Measurements from ENCODE around the gene NUCKS1.

Gene NUCKS1

GRCh38 chr1:205770618-205771017 lies 20.6 kb upstream of the NUCKS1 start:
- no peak for DNase-seq (ENCODE audit: low read depth)

DNA sequence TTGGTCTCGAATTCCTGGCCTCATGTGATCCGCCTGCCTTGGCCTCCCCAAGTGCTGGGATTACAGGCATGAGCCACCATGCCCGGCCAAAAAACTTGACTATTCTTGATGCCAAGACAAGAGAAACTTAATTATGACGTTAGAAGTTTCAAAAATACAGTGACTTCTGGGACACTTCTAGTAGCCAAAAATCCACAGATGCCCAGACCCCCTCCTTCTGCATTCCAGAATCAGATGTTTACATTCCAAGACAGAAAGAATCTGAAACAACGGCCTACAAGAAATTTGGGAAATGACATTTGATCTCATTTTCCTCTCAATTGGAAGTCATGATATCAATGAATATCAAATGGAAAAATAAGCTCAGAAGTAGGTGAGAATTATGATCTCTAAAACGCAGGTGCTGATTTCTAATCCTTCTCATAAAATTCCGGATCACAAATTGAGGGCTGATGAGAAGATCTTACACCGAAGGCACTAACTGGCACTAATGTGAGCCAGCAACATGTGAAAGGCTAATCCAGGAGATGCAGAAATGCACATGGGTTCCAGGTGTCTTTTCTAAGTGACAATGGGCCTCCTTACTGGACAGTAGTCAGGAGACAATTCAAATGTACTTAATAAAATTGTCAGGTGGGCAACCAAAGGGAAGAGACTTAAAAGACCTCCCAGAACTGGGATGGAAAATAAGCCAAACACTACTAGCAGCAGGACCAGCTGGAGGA lies 19.8 kb upstream of the NUCKS1 start:
- no peak for DNase-seq (ENCODE audit: low read depth)

GRCh38 chr1:205767248-205767647 lies 17.3 kb upstream of the NUCKS1 start:
- DNase-seq (ENCODE audit: low read depth): no peak

GRCh38 chr1:205766570-205766969 lies 16.6 kb upstream of the NUCKS1 start:
- no peak for DNase-seq (ENCODE audit: low read depth)

DNA sequence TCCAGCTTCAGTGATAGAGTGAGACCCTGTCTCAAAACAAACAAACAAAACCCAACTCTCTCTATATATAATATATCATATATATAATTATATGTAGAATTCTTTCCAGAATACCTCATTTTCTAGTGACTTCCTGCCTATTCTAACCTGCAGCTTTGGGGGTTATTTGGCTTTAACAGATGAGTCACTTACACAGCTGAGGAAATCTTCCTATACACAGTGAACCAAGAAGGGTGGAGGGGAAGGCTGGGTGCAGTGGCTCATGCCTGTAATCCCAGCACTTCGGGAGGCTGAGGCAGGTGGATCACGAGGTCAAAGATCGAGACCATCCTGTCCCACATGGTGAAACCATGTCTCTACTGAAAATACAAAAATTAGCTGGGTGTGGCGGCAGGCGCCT lies 16.1 kb upstream of the NUCKS1 start:
- DNase-seq (ENCODE audit: low read depth): peak; percentile 67

- no peak for DNase-seq (ENCODE audit: low read depth)
Observed at GRCh38 chr1:205764578-205764977, 14.6 kb upstream of the NUCKS1 start.

GRCh38 chr1:205763980-205764379 lies 14.0 kb upstream of the NUCKS1 start:
- no peak for DNase-seq (ENCODE audit: low read depth)

DNA sequence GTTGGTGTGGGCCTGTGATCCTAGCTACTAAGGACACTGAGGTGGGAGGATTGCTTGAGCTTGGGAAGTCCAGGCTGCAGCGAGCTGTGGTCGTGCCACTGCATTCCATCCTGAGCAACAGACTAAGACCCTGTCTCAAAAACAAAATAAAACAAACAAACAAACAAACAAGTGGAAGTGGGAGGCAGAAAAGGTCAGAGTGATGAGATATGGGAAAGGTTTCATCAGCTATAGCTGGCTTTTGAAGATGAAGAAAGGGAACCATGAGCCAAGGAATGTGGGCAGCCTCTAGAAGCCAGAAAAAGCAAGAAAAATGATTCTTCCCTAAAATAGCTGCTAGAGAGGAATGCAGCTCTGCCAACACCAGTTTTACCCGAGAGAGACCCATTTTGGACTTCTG lies 10.6 kb upstream of the NUCKS1 start:
- DNase-seq (ENCODE audit: low read depth): no peak

DNA sequence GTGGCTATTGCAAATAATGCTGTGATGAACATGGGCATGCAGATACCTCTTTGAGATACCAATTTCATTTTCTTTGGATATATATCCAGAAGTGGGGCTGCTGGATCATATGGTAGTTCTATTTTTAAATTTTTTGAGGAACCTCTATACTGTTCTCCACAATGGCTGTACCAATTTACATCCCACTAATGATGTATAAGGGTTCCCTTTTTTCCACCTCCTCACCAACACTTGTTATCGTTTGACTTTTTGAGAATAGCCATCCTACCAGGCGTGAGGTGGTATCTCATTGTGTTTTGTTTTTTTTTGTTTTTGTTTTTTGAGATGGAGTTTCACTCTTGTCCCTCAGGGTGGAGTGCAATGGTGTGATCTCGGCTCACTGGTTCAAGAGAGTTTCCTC lies 6.6 kb upstream of the NUCKS1 start:
- DNase-seq (ENCODE audit: low read depth): no peak

DNA sequence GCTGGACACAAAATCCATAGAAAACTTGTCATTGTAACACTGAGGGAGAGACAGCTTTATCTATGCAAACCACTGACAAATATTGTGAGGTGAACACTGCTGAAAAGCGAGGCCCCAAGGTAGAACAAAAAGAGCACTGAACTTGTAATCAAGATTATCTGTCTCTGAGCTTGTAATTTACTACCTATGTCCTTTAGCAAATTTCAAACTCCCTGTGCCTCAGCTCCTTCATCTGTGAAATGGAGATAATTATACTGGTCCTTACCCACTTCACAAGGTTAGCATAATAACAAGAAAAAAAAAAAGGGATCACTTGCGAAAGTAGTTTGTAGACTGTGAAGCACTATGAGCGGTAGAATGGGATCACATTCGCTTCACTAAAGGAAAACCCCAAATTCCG lies 4.9 kb upstream of the NUCKS1 start:
- DNase-seq (ENCODE audit: low read depth): no peak

DNA sequence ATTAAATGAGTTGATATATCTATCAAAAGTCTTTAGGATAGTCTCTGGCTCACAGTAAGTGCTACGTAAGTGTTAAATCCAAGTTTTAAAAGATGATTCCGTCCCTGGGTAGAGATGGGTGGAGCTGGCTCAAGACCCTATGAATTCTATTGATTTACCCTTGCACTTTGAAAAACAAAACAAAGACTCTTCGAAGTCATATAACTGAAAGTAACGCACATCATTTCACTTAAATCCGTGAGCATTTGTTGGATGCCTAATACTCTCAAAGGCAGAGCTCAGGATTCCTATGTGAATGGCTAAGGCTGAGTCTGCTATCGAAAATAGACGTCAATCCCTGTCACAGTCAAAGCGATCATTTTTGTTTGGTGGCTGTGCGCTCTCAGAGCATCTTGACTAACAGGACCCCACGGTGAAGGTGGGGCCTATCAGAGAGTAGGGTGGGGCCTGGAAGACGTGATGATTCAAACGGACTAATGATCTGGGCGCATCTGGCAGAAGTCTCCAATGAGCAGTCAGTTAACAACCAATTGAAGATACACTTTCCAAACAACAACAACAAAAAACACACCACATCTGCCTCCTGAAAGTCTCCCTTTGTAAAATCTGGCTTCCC lies 1.2 kb upstream of the NUCKS1 start:
- peak; percentile 49 for DNase-seq (ENCODE audit: low read depth)

DNA sequence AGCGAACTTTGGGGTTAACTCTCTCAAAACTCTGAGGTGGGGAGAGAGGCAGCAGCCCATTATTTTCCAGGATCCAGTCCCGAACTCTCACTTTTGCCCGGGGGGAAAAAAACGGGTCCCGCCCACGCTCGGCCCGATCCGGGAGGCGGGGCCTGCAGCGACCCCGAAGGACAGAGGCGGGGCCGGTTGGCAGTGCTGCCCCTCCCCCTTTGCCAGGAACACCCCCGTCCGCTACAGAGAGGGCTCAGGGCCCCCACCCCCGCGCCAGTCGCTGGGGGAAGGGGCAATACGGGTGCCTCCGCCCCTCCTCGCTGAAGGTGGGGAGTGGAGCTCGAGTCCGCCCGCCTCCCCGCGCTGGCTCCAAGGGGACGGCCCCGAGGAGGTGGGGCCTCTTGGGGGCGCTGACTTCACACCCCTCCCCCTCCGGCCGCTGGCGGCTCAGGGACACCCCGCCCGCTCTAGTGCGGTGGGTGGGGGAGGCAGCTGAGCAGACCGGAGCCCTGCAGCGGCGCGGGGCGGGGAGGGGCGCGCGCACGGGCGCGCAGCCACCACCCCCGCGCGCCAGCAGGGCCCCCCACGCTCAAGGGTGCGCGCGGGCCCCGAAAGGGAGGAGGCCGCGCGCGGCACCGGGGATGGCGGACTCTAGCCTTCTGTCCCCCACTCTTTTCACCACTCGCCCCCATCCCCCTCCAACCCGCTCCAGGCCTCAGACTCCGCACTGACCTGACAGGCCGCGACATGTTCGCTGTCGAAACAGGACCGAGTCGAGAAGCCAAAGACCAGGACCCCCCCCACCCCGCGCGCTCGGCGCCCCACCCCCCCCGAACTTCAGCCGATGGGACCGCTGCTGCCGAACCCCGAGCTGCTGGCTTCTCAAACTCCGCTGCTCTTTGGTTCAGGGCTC lies 496 bp downstream of the NUCKS1 start:
- peak; percentile 95 for DNase-seq (ENCODE audit: low read depth)

- DNase-seq (ENCODE audit: low read depth): peak; percentile 54
Observed at GRCh38 chr1:205748403-205749233, 1.4 kb downstream of the NUCKS1 start.

DNA sequence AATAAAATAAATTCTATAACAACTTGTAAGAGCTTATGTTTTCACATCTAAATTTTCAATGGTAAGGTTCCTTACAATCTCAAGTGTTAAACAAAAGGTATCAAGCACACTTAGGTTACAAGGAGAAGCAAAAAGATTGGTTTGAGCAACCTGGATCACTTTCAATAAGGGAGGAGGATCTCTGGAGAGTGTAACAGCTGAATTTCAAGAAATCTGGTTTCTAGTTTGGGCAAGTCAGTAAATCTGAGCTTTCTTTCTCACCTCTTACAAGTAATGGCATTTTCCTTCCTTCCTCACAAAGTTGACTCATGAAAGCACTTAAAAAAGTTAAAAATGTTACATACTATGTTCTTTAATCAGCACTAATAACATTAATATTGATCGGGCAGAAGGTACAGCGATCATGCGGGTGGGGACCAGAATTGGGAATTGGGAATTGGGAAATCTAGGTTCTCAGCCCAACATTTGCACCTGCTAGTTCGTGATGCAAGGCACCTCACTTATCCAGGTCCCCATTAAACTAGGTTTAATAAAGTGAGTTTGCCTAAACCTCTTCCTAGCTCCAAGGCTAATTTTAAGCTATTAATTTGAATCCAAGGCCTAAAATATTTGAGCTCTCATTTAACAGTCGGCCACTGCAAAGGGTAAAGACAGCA lies 3.1 kb downstream of the NUCKS1 start:
- no peak for DNase-seq (ENCODE audit: low read depth)

DNA sequence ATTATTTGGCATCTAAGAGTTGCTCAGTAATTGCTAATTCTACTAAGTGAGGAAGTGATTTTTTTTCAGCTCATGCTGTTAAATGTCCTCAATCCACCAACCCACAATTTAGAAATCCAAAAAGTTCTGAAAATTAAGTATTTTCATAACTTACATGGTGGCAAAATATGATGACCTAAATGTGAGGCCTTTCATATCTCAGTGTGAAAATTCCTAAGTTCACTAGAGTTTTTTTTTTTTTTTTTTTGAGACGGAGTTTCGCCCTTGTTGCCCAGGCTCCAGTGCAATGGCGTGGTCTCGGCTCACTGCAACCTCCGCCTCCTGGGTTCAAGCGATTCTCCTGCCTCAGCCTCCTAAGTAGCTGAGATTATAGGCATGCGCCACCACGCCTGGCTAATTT lies 5.6 kb downstream of the NUCKS1 start:
- DNase-seq (ENCODE audit: low read depth): no peak

DNA sequence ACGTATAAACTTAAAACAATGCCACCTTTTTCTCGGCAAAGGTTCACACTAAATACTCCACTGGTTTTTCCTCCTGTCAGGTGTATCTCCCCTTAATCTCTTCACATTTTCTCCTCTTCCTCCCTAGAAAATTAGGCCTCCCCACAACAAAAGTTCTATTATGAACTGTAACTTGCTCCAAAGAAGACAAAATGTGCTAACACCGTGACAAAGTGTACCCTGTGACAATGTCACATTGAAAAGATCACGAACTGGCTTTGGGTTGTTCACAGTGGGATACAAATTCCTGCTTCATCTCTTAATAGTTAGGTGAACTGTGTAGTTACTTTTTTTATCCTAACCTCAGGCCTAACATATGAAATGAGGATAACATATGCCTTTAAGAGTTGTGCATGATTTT lies 6.0 kb downstream of the NUCKS1 start:
- DNase-seq (ENCODE audit: low read depth): no peak

DNA sequence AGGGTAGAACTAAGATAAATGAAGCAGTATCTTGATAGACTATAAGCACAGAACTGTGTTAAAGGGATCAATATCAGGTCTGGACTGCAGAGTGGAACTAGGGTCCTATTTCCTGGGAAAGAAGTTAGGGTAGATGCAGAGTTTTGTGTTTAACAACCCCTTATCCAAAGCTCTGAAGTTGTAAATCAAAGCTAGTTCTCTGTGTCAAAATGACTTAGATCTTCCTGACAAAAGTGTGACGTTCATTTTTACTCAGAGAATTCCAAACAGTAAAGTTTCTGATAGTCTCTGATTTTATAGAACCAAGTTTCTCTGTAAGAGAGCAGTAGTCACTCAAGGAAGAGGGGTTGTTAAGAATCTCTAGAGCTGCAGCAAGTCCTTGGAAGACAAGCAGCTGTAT lies 8.3 kb downstream of the NUCKS1 start:
- DNase-seq (ENCODE audit: low read depth): no peak

- DNase-seq (ENCODE audit: low read depth): peak; percentile 60
Observed at GRCh38 chr1:205739348-205740160, 10.4 kb downstream of the NUCKS1 start.

DNA sequence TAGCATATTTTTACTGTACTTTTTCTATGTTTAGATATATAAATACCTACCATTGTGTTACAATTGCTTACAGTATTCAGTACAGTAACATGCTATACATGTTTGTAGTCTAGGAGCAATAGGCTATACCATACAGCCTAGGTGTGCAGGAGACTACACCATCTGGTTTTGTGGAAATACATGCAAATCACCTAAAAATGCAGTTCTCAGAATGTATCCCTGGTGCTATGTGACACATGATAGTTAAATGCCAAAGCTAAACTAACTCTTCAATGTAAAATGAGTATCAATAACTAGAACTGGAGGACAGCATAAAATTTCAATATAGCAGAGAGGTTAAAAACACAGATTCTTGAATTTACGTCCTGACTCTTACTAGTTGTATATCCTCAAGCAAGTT lies 14.8 kb downstream of the NUCKS1 start:
- DNase-seq (ENCODE audit: low read depth): no peak

DNA sequence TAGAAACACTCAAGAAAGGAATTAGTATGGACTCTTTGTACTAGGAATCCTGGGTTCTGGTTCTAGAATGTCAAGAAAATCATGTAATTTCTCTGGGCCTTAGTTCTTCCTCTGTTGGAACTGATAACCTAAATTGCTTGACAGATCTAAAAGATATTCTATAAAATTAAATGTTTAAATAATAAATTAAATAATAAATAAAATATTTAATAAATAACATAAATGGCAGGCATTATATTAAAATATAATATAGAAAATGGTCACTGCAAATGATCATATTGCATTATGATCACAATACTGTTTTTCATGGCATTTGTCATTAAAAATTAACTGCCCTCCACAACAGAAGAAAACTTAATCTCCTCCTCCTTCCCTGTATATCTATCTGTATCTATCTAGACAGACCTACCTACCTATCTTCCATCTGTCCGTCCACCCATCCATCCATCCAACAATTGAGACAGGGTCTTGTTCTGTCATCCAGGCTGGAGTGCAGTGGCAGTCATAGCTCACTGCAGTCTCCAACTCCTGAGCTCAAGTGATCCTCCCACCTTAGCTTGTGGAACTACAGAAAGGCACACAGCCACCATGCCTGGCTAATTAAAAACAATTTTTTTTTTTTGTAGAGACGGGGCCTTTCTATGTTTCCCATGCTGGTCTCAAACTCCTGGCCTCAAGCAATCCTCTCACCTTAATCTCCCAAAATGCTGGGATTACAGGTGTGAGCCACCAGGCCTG lies 16.4 kb downstream of the NUCKS1 start:
- no peak for DNase-seq (ENCODE audit: low read depth)

Data from ELR (cell line).